Skin epidermis (tissue), 12 donors: Measurements from ENCODE around the gene PTRHD1.
"Not testable (repeated sequence)": the region's sequence is repeated elsewhere in the genome, so short reads cannot be mapped to it uniquely, and the experiment has no call there.

ENCODE experiments used
- H3K27ac ChIP-seq, 21 experiments: fragments of 200-600 bp; sonication (generic) in 11 of 21; one replicate each; pipeline ENCODE4 v1.5.0; 2020; ENCODE audit warnings: mild to moderate bottlenecking in 3 of 21, inconsistent platforms in 2 of 21, moderate library complexity in 2 of 21
- H3K4me3 ChIP-seq, 7 experiments: fragments of 200-600 bp; sonication (generic) in 2 of 7; one replicate each; pipeline ENCODE4 v1.5.0; 2020; ENCODE audit warnings: inconsistent platforms in 2 of 7, mild to moderate bottlenecking in 2 of 7, moderate library complexity in 1 of 7

The PTRHD1 gene

DNA sequence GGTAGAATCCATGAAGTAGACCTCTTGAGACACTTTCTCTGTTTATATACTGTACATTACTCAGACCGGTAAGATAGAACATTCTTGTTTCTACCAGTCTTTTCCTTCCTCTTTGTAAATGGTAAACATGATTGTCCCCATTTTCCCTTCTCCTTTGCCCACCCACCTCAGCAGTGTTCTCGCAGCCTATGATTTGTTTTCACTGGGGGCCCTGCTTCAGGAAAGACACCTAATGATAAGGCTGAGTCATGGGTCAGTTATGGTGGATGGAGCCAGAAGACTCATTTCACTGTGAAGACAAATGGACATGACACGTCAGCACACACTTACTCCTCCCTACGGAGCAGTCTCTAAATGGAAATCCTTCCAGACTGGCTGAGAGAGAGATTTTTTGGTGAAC, 23.7 kb upstream of the PTRHD1 start:
- H3K4me3 ChIP-seq = no peak overlapping the region

DNA sequence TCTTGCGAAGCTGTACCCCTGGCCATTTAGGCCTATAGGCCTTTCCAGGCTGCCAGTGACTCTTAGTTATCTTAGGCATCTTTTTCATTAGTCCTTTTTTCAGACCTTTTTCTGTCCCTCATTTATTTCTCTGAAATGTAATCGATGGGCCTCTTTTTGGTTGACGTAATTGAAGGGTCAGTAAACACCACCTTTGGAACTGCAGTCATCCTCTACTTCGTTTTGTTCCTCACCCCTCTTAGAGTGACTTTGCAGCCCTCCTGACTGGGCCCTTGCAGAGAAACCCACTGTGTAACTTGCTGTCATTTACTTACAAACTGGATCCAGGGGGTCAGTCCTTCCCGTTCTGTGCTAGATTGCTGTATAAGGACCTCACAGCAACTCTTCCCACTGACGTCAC, 23.2 kb upstream of the PTRHD1 start:
- Histone ChIP-seq H3K4me3 (no peak overlapping the region), H3K27ac (no peak overlapping the region)

More for the DNA sequence above, 23.7 kb upstream of the PTRHD1 start:
- H3K27ac ChIP-seq = no peak overlapping the region

- no peak overlapping the region for H3K4me3 ChIP-seq
- H3K27ac ChIP-seq = no peak overlapping the region
Measured at GRCh38 chr2:24815171-24815570, 22.0 kb upstream of the PTRHD1 start.

- H3K4me3 ChIP-seq = no peak overlapping the region
- no peak overlapping the region for H3K27ac ChIP-seq
Measured at GRCh38 chr2:24814516-24814915, 21.3 kb upstream of the PTRHD1 start.

- Histone ChIP-seq H3K27ac (no peak overlapping the region), H3K4me3 (no peak overlapping the region)
Measured at GRCh38 chr2:24813691-24814137, 20.5 kb upstream of the PTRHD1 start.

DNA sequence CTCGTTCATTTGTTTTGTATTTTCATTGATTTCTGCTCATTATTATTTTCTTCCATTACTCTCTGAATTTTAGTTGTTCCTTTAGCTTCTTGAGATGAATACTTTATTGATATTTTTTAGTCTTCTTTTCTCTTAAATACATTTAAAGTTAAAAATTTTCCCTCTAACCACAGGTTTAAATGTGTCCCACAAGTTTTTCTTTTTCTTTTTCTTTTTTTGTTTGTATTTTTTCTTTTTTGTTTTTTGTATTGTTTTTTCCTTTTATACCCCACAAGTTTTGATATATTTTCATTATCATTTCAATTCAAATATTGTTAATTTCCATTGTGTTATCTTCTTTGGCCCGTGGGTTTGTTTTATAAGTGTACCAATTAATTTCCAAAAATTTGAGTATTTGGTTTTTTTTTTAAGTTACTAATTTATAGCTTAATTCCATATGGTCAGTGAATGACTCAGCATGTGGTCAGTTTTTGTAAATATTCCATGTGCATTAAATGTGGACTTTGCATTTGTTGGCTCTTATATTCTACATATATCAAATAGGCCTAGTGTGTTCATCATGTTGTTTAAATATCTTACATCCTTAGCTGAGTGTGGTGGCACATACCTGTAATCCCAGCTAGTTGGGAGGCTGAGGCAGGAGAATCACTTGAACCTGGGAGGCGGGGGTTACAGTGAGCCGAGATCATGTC, 16.3 kb upstream of the PTRHD1 start:
- peak overlapping the region in 1 of 21 experiments; percentile 63 for H3K27ac ChIP-seq
- no peak overlapping the region for H3K4me3 ChIP-seq

DNA sequence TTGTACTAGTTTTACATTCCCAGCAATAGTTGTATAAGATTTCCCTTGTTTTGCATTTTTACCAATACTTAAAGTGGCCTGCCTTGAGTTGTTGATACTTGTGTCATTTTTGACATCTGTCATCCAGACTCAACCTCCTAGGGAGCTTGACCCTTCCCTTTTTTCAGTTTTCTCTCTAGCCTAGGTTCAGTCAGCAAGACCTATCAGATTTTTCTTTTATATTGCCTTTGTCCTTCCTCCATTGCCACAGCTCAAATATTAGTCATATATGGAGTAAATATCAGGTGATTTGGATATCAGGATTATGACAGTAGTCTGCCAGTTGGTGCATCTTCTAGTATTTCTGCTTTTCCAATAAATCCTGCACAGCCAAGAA, 13.5 kb upstream of the PTRHD1 start:
- no peak overlapping the region for H3K4me3 ChIP-seq
- peak overlapping the region in 1 of 21 experiments; percentile 3 for H3K27ac ChIP-seq

- H3K4me3 ChIP-seq = not testable (repeated sequence)
Measured at GRCh38 chr2:24805811-24806660, 12.8 kb upstream of the PTRHD1 start.

DNA sequence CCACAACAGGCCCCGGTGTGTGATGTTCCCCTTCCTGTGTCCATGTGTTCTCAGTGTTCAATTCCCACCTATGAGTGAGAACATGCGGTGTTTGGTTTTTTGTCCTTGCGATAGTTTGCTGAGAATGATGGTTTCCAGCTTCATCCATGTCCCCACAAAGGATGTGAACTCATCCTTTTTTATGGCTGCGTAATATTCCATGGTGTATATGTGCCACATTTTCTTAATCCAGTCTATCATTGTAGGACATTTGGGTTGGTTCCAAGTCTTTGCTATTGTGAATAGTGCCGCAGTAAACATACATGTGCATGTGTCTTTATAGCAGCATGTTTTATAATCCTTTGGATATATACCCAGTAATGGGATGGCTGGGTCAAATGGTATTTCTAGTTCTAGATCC, 7.3 kb upstream of the PTRHD1 start:
- H3K27ac ChIP-seq, H3K4me3 ChIP-seq: not testable (repeated sequence)

More at GRCh38 chr2:24805811-24806660, 12.8 kb upstream of the PTRHD1 start:
- peak overlapping the region in 1 of 21 experiments; percentile 3 for H3K27ac ChIP-seq

GRCh38 chr2:24797644-24798043, 4.5 kb upstream of the PTRHD1 start:
- H3K27ac ChIP-seq = no peak overlapping the region
- no peak overlapping the region for H3K4me3 ChIP-seq

DNA sequence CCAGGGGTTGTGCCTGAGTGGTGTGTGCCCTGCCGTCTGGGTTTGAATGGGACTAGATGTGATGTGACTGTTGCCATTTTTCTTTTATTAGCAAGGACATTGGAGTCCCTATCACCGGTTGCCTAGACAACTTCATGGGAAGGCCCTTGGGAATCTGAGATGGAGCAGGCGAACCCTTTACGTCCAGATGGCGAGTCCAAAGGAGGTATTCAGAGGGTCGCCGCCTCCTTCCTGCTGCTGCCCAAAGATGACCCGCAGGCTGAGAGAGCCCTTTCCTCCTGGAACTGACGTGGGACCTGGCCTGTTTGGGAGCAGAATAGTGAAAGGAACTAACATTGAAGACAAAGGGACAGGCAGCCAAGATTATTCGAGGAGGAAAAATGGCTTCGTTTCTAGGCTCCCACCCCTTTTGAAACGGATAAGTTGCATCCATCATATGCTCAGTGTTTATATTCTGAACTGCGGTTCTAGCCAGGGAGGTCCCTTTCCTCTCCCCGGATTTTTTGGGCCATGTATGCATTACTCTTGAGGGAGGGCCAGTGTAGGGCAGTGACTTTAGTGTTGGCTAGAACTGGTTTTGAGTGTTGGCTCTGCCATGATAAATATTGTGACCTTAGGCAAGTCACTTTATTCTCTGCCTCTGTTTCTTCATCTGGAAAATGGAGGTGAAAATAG, 707 bp upstream of the PTRHD1 start:
- Histone ChIP-seq H3K27ac (peak overlapping the region in 16 of 21 experiments; percentile 89 to 100 (median 99)), H3K4me3 (peak overlapping the region; percentile 60 to 95 (median 81))

- peak overlapping the region; percentile 89 to 100 (median 98) for H3K27ac ChIP-seq
Measured at GRCh38 chr2:24792542-24792873, 683 bp downstream of the PTRHD1 start.

GRCh38 chr2:24791452-24791851, 1.7 kb downstream of the PTRHD1 start:
- H3K4me3 ChIP-seq = no peak overlapping the region
- H3K27ac ChIP-seq = no peak overlapping the region

More at GRCh38 chr2:24792542-24792873, 683 bp downstream of the PTRHD1 start:
- H3K4me3 ChIP-seq = peak overlapping the region; percentile 60 to 95 (median 81)

DNA sequence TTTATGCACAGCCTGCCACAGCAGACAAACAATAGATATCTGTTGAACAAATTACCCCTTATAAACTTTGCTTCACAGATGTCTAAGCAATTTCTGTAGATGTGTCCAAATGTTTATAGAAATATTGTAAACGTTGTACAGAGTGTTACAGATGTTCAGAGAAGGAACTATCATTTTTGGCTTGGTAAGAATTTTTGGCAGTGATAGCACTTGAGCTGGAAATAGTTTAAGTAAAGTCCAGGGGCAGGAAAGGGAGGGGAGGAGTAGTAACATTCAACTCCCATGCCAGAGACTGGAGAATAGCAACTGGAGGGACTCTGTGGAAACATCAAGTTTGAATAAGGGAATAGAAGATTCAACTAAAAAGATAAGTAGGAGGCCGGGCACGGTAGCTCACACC, 4.4 kb downstream of the PTRHD1 start:
- no peak overlapping the region for H3K4me3 ChIP-seq
- no peak overlapping the region for H3K27ac ChIP-seq

- Histone ChIP-seq H3K27ac (no peak overlapping the region), H3K4me3 (no peak overlapping the region)
Measured at GRCh38 chr2:24787532-24787931, 5.7 kb downstream of the PTRHD1 start.

DNA sequence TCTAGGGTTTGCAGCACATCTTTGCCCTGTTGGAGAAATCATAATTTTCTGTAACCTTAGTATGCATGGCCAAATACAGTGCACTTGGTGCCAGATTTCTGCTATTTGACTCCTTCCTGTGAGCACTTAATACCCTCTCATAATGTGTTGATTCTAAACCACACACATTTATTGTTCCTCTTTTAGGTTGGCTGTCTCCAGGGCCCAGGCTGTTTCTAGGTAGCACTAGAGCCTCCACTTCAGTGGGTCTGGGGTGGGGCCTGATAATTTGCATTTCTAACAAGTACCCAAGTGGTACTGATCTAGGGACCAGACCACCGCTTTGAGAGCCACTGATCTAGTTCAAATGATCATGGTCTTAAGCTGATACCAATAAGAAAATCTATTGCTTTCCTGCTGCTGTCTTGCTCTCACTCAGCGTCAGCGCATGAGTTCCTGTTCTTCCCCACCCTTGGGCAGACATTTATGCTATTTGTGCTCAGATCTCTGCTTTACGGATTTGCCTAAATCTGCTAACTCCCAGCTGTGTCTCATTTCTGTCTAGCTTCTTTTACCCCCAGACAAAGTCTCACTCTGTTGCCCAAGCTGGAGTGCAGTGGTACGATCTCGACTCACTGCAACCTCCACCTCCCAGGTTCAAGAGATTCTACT, 7.4 kb downstream of the PTRHD1 start:
- no peak overlapping the region for H3K4me3 ChIP-seq

DNA sequence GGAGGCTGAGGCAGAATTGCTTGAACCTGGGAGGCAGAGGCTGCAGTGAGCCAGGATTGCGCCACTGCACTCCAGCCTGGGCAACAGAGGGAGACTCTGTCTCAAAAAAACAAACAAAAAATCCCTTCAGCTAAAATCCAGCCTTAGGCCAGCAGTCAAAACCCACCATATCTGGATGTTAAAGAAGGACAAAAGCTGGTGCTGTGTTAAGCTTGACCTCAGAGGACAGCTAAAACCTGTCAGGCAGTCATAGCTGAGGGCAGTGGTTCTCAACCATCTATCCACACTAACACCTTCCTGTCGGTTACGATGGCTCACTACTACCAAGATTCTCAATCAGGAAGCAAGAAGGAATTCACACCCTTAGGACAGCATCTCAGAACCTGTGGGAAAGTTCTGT, 9.6 kb downstream of the PTRHD1 start:
- Histone ChIP-seq H3K4me3 (no peak overlapping the region), H3K27ac (no peak overlapping the region)

More for the DNA sequence above, 7.4 kb downstream of the PTRHD1 start:
- H3K27ac ChIP-seq = peak overlapping the region in 1 of 21 experiments; percentile 29

- no peak overlapping the region for H3K27ac ChIP-seq
Measured at GRCh38 chr2:24779116-24779515, 14.1 kb downstream of the PTRHD1 start.

GRCh38 chr2:24774373-24774772, 18.8 kb downstream of the PTRHD1 start:
- H3K4me3 ChIP-seq = no peak overlapping the region
- no peak overlapping the region for H3K27ac ChIP-seq

More at GRCh38 chr2:24779116-24779515, 14.1 kb downstream of the PTRHD1 start:
- H3K4me3 ChIP-seq = no peak overlapping the region
